Breast epithelium (tissue), 3 donors: Measurements from ENCODE around the gene PARL.

Experiments
- POLR2AphosphoS5 ChIP-seq, 3 donors: sonication (generic); formaldehyde crosslinking; IDR thresholded peaks; one replicate each; pipeline ENCODE4 v1.6.1; 2017; ENCODE audit warnings: antibody characterized with exemption in 3 of 3
- TF ChIP-seq, protein P1 (sequence below), 3 donors: fragments of 450-650 bp; IDR thresholded peaks; one replicate each; pipeline ENCODE4 v1.5.1; 2016 to 2017; ENCODE audit warnings: antibody characterized with exemption in 3 of 3, mild to moderate bottlenecking in 3 of 3, moderate library complexity in 3 of 3

DNA sequence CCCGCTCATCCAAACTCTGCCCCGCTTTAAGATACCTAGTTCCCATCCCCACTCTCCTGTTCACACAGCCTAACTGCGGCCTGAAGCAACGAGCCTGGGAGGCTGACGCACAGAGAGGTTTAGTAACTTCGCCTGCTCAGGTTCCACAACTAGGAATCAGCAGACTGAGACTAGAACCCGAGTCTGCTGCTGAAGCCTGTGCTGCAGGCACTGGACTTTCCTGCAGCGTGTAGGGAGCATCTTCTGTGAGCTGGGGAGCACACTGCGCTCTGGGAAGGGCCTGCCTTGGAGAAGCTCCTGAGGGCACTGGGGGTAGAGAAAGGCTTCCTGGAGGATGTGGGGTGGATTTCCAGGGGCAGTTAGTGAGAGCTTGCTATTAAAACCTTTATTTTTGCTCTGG, 54.5 kb downstream of the PARL start:
- TF ChIP-seq, protein P1, sequence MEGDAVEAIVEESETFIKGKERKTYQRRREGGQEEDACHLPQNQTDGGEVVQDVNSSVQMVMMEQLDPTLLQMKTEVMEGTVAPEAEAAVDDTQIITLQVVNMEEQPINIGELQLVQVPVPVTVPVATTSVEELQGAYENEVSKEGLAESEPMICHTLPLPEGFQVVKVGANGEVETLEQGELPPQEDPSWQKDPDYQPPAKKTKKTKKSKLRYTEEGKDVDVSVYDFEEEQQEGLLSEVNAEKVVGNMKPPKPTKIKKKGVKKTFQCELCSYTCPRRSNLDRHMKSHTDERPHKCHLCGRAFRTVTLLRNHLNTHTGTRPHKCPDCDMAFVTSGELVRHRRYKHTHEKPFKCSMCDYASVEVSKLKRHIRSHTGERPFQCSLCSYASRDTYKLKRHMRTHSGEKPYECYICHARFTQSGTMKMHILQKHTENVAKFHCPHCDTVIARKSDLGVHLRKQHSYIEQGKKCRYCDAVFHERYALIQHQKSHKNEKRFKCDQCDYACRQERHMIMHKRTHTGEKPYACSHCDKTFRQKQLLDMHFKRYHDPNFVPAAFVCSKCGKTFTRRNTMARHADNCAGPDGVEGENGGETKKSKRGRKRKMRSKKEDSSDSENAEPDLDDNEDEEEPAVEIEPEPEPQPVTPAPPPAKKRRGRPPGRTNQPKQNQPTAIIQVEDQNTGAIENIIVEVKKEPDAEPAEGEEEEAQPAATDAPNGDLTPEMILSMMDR (IDR thresholded peaks at IDR 0.05) = no peak
- TF ChIP-seq POLR2AphosphoS5 (IDR thresholded peaks at IDR 0.05) = no peak
